Dedifferentiated amniotic fluid mesenchymal stem cell (primary cell): Measurements from ENCODE around the gene FOXK1.

Source experiments
- DNase-seq: peaks from one replicate; pipeline ENCODE4 v3.0.0-alpha.2; 2016; ENCODE audit errors: extremely low spot score

The FOXK1 gene

DNA sequence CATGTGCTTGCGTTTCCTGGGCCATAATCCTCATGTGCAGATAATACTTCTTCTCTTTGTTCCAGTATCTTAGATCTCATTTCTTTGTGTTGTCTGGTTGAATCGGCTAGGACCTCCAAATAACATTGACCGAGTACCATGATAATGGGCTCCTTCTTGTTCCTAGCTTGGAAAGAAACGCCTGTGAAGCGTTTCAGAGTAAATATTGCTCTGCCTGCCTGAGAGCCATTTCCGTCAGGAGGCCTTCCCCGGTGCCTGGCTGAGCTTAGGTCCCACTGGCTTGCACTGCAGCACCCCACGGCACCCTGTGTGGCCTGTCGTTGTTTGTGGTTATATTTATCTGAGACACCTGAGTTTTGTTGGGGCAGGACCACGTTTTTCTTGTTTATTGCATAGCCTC, 17.7 kb downstream of the FOXK1 start:
- DNase-seq = no peak

DNA sequence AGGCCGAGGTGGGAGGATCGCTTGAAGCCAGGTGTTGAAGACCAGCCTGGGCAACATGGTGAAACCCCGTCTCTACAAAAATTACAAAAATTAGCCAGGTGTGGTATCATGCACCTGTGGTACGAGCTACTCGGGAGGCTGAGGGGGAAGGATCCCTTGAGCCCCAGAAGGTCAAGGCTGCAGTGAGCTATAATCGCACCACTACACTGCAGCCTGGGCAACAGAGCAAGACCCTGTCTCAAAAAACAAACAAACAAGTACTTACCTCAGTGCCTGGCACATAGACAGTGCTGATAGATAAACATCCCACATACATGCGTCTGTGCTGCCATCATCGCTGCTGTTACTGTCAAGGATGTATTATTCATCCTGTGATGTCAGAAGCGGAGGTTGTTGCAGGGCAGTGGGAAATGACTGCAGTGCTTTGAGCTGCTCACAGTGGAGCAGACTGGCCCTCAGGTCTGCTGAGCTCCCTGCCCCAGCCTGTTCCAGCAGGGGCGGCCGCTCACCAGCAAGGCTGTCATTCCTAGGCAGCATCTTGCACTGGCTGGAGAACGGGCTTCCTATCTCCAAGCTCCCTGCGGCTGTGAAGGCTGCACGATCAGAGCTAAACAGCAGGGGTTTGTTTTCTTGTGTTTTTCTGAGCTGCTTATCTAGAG, 18.6 kb downstream of the FOXK1 start:
- DNase-seq = no peak

DNA sequence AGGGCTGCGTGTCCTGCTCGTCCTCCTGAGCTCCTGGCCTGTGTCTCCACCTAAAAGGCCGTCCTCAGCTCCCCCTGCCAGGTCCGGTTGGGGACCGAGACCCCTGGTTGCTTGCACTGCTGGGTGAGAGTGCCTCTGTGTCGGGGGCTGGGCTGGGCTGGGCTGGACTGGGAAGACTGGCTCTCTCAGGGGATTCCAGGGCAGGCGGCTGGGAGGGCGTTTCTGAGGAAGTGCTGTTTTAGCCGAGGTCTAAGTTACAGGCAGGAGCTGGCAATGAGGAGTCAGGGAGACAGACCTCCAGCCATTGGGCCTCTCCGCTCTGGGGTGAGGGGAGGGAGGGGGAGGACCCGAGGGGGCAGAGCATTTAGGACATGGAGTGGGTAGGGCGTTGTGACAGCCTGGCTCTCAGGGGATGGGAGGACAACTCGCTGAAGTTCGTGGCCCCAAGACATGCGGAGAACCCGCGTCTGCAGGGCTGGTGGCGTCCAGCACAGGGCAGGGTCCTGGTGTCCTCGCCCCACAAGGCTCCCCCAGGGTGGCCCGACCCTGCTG, 20.9 kb downstream of the FOXK1 start:
- no peak for DNase-seq

- DNase-seq = no peak
These were observed 21.4 kb downstream of the FOXK1 start for GRCh38 chr7:4703532-4703931.

DNA sequence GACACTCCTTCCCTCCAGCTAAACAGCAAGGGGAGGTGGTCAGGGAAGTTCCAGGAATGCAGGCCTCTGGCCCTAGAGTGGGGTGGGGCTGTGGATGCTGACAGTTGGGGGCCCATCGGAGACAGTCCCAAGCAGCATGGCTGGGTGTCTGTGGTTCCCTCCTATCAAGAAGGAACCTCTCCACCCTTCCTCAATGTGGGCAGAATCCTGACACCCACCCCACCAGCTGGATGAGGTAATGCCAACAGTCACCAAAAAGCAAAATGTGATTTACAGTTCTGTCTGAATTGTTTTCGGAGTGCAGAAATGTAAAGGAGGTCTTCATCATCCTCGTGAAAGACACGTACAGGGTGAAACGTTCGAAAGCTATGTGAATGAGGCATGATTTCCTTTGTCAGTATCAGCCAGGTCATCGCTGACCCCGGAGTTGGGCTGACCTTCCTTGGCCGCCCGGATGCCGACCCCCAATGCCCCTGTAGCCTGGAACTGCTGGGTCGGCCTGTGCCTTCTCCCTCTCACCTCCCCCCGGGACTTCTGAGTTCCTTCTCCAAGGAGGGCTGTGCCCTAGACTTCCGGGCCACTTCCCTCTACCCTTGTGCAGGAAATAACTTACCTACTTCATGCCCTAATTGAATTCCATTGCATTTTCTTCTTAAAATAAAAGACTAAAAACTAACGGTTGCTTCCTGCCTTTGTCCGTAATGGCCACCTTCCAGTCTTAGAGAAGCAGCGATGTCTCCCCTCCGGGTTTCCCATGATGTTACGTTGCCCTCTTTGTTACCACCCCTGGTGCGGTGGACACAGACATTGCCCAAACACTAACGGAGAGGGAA, 24.5 kb downstream of the FOXK1 start:
- DNase-seq = no peak

GRCh38 chr7:4707217-4707741, 25.2 kb downstream of the FOXK1 start:
- DNase-seq = no peak

DNA sequence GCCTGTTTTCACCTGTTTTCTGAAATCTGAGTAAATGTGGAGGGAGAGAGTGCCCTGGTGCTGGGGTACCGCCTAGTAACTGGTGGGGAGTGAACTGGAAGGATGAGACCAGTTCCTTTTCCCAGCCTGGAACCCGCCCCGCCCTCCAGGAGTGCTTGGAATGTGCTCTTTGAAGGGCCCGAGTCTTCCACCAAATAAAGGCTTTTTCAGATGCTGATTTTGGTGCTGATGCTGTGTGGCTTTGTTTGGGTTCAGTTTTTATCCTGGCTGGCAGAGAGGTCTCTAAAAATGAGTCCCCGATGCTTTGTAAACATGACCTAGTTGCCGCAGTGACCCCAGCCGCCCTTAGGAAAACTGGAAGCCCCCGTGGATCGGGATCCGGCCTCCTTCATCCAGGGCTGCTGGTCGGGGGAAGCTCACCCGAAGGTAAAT, 25.9 kb downstream of the FOXK1 start:
- DNase-seq = no peak

DNA sequence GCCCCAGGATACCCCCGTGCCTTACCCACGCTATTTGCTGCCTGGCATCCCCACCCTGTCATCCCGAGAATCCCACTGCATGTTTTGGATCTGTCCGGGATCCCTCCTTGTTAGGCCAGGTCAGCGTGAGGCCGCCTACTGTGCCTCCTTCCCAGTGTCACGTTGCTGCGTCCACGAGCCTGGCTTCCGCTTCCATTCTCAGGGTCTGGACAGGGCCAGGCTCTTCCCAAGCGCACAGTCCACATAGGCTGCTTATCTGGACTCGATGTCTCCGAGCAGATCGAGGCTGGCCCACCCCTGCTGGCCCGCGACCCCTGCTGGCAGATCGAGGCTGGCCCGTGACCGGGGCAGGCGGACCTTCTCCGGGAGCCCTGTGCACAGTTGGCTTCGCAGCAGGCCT, 27.1 kb downstream of the FOXK1 start:
- no peak for DNase-seq

DNA sequence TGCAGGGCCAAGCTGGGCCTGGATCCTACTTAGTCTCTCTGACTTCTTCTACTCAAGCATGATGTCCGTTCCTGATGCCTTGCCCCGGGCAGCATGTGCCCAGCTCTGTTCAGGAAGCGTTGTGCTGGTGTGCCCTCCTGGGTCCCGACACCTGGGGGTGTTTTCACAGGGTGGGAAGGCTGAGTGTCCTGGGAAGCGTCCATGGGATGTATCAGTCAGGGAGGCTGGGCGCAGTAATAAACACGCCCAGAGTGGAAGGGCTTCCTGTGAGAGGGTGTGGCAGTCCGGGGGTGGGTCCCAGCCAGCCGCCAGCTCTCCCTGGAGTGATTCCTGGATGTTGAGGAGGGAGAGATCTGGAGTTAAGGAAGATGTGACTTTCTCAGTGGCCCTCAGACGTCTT, 29.0 kb downstream of the FOXK1 start:
- no peak for DNase-seq

DNA sequence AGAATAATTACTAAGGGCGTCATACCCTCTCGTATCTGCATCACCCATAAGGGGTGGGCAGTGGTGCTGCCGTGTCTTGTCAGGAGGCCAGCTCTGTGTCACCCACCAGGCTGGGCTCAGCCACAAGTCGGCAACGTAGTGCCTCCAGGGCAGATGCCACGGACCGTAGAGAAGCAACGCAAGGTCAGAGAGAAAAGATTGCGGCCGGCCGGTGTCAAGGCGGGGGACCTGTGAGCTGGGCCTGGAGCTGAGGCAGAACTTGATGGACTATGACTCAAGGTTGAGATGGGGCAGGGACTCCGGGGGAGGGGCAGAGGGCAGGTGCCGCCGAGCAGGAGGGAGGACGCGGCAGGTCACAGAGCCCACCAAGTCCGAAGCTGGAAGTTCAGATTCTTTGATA, 29.5 kb downstream of the FOXK1 start:
- no peak for DNase-seq

- no peak for DNase-seq
These were observed 30.4 kb downstream of the FOXK1 start for GRCh38 chr7:4712281-4713182.

DNA sequence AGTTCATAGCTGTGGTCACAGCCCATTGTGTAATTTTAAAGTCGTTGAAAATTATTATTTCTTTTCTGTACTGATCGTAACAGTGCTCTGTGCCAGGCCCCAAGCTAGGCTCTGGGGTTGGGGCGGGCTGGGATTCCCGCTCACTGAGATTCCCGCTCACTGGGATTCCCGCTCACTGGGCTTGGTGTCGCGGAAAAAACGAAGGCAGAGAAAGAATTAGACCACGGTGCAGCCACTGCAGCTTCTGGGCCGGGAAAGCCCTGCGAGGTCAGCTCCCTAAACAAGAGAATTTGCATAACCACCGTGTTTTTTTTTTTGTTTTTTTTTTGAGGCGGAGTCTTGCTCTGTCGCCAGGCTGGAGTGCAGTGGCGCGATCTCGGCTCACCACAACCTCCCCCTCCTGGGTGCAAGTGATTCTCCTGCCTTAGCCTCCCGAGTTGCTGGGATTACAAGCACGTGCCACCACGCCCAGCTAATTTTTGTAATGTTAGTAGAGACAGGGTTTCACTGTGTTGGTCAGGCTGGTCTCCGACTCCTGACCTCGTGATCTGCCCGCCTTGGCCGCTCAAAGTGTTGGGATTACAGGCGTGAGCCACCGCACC, 31.2 kb downstream of the FOXK1 start:
- no peak for DNase-seq

DNA sequence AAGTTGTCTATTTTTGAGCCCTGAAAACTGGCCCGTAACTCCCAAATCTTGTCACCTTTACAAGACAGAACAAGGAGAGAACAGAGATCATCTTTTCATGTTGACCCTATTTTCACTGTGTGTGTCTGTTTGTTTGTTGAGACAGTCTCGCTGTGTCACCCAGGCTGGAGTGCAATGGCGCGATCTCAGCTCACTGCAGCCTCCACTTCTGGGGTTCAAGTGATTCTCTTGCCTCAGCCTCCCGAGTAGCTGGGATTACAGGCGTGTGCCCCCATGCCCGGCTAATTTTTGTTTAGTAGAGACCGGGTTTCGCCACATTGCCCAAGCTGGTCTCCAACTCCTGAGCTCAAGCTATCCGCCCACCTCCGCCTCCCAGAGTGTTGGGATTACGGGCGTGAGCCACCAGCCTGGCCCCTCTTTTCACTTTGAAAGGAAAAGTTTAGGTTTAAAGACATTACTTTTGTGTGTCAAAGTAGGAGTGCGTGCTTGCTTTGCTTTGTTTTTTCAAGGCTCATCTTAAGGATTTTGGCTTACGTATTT, 32.1 kb downstream of the FOXK1 start:
- DNase-seq = no peak

DNA sequence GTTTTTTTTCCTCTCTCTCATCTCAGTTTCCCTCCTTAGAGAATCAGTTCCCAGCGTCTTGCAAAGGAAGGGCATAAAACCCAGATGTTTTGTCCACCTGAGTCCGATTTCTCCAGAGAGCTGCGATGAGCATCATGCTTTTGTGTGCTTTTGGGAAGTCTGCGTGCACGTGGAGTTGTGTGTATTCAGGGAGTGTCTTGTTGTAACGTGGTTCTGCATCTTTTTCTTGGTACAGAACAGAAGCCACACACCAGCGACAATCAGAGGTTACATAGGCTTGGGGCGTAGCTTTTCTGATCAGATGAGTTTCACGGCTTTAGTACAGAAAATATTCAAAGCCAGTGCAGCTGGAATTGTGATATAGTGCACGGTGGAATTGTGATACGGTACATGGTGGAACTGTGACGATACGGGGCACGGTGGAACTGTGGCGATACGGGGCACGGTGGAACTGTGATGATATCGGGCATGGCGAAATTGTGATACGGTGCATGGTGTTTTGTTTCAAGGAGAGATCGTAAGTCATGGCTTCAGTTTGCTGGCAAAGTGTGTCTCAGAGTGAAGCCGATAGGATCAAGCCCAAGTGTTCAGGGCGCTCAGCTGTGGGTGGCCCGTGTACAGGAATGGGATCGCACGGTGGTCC, 32.8 kb downstream of the FOXK1 start:
- no peak for DNase-seq

DNA sequence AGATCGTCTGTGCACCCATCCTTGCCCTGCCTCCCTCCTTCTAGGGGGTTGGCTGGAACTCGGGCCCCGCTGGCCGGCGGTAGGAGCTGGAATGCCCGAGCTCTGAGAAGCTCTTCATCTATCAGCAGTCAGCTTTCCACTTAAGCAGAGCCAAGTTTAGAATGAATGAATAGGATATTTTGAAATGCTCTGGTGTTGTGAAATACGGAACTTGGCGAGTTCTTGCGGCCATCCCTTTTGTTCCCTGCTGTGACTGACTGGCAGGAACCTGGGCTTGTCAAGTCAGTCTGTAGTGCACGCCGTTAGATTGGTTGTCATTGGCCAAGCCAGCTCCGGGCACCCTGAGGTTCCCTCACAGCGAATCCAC, 33.3 kb downstream of the FOXK1 start:
- DNase-seq = no peak

DNA sequence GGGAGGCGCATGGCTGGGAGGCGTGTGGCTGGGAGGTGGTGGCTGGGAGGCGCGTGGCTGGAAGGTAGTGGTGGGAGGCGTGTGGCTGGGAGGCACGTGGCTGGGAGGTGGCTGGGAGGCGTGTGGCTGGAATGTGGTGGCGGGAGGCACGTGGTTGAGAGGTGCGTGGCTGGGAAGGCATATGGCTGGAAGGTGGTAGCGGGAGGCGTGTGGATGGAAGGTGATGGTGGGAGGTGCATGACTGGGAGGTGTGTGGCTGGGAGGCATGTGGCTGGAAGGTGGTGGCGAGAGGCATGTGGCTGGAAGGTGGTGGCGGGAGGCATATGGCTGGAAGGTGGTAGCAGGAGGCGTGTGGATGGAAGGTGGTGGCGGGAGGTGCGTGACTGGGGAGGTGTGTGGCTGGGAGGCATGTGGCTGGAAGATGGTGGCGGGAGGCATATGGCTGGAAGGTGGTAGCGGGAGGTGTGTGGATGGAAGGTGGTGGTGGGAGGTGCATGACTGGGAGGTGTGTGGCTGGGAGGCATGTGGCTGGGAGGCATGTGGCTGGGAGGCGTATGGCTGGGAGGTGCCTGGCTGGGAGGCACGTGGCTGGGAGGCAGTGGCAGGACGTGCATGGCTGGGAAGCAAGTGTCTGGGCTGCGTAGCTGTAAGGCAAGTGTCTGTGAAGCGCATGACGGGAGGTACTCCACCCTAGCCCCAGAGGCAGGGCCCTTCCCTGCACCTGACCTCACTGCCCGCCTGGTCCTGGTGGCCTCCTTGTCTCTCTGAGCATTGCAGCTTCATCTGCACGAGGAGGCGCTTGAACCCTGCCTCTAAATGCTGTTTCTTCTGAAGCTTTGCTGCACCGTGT, 35.1 kb downstream of the FOXK1 start:
- DNase-seq = no peak

DNA sequence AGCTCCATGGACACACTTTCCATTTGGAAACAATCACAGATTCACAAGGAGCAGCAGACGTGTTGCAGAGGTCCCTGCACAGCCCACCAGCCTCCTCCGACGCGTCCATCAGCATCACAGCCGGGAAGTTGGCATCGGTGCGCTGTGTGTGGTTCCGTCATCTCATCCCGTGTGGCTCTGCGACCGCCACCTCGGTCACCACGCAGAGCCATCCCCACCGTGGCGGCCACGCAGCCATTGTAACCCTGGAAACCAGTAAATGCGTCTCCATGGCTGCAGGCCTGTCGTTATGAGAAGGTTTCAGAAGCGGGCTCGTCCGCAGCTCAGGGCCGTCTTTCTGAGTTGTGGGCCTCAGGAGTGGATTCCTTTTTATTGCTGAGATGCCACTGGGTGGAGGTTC, 36.0 kb downstream of the FOXK1 start:
- no peak for DNase-seq

GRCh38 chr7:4720225-4720624, 38.1 kb downstream of the FOXK1 start:
- no peak for DNase-seq

DNA sequence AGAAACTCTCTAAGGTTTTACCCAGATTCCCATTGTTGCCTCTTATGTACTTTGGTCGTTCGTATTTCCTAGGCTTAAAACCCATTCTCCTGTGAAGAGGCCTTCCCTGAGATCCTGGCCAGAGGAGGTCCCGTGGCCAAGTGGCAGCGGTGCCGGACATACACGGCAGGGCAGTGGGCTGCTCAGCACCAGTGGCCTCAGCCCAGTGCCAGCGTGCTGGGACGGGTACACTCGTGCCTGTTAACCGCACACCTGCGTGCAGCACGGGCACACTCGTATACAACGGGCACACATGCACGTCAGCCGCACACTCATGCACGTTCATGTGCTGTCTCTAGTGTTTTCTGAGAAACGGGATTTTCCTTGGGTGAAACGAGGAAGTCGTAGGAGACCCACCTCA, 40.2 kb downstream of the FOXK1 start:
- DNase-seq = no peak
